Stimulated activated CD4-positive, alpha-beta T cell treated with anti-CD3 and anti-CD28 coated beads, TNF-alpha, amount 100 ng/mL, for 24 hours (primary cell): ENCODE data around the gene SLC39A9.
"Not testable (repeated sequence)": the region's sequence is repeated elsewhere in the genome, so short reads cannot be mapped to it uniquely, and the experiment has no call there.

Experiments
- DNase-seq, 3 experiments: peaks; one replicate each; pipeline ENCODE4 v3.0.0-alpha.2; 2020; ENCODE audit warnings: low read depth in 3 of 3

Gene SLC39A9

DNA sequence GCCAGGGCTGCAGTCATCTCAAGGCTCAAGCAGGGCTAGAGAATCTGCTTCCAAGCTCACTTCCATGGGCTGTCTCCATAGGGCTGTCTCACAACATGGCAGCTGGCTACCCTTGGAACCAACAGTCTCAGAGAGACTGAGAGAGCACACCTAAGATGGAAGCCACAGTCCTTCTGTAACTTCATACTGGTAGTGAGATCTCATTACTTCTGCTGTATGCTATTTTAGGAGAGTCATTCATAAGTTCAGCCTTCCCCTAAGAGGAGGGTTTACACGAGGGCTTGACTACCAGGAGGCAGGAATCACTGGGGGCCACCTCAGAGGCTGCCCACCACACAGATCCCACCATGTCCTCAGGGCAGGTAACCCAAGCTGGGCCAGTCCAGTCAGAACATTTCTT, 30.1 kb upstream of the SLC39A9 start:
- no peak for DNase-seq

DNA sequence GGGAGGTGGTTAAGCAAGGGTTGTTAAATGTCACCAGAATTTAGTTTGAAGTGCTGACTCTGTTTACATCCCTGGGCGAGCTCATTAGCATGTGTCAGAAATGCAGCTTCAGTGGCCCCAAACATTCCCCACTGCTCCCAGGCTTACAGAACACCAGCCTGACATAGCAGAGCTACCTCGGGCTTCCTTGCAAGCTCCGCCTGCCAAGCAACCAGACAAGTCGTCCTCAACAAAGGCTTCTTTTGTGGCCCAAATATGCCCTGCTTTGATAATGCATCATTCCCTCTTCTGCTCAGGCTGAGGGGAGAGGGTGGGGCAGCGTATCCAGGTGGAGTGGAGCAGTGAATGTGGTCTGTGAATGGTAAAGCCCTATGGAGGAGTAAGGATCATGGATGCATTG, 28.4 kb upstream of the SLC39A9 start:
- no peak for DNase-seq

GRCh38 chr14:69372146-69372545, 26.3 kb upstream of the SLC39A9 start:
- DNase-seq: no peak

- DNase-seq: no peak
Measured at GRCh38 chr14:69373104-69373503, 25.4 kb upstream of the SLC39A9 start.

DNA sequence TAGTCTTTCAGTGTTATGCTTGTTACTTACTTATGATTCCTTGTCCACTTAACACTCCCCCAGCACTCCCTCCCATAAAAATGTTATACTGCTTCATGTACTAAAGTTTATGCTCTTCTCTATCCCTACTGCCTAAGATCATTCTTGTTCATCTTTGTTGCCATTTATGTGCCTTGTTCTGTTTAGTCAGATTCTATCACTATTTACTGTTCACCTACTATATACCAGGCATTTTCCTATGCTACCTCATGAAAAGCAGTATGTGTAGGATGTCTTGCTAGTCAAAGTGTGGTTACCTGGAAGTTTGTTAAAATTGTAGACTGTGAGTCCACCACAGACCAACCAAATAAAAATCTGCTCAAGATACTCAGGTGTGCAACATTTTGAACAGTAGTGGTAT, 24.3 kb upstream of the SLC39A9 start:
- no peak for DNase-seq

DNA sequence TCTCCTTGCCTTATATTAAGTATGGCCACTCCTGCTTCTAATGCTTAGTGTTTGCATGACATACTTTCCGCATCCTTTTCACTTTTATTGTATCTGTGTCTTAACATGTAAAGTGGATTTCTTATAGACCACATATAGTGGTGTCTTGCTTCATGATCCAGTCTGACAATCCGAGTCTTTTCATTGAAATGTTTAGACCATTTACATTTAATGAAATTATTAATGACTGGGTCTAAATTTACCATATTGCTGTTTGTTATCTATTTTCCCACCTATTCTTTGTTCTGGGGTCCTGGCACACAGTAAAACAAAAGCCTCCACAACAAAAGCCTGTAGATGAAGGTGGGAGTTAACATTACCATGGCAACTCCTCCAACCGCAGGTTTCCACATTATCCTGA, 23.3 kb upstream of the SLC39A9 start:
- no peak for DNase-seq

- DNase-seq: no peak
Measured at GRCh38 chr14:69375722-69376121, 22.8 kb upstream of the SLC39A9 start.

GRCh38 chr14:69376439-69376838, 22.1 kb upstream of the SLC39A9 start:
- no peak for DNase-seq

DNA sequence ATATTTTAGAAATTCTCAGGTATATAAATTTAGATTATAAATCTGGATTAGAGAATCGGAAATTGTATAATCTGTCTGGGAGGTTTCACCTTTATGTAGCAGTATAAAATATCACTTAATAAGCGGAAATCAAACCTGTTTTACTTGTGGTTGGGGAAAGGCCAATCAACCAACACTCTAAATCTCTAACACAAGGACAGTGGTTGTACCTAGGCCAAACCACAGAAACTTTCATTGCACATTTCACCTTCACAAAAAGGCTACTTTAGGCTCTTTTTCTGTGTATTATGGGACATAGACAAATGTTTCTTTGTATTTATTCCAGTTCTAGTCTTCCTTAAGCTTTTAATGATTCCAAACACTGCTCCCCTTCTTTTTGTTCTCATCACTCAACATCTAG, 20.2 kb upstream of the SLC39A9 start:
- DNase-seq: no peak

DNA sequence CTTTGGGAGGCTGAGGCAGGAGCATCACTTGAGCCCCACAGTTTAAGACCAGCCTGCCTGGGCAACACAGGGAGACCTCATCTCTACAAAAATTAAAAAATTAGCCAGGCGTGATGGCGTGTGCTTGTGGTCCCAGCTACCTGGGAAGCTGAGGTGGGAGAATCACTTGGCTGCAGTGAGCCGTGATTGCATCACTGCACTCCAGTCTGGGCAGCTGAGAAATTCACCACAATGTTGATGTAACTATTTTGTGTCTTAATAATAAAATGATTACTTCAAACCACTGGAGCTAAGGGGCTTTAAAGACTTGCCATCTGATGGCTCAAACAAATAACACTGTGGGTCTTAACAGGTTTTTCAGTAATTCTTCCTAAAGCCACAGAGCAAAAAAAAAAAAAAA, 11.2 kb upstream of the SLC39A9 start:
- no peak for DNase-seq

- DNase-seq: not testable (repeated sequence)
Measured at GRCh38 chr14:69391400-69391799, 7.1 kb upstream of the SLC39A9 start.

GRCh38 chr14:69392481-69392880, 6.0 kb upstream of the SLC39A9 start:
- DNase-seq: no peak

DNA sequence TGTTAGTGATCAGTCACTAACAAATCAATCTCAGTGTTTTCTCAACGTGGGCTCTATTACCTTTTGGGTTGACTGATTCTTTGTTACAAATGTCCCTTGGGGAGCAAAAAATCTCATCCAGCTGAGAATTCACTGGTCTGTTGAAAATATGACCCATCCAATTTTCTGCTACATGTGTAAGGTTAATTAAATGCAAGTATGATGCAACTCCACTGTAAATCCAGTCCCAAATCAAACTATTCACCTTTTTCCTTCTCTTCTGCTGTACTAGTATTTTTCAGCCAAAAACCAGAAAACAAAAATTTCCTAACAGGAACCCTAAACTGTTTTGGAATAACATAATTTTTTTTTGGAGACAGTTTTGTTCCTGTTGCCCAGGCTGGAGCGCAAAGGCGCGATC, 2.6 kb upstream of the SLC39A9 start:
- no peak for DNase-seq

DNA sequence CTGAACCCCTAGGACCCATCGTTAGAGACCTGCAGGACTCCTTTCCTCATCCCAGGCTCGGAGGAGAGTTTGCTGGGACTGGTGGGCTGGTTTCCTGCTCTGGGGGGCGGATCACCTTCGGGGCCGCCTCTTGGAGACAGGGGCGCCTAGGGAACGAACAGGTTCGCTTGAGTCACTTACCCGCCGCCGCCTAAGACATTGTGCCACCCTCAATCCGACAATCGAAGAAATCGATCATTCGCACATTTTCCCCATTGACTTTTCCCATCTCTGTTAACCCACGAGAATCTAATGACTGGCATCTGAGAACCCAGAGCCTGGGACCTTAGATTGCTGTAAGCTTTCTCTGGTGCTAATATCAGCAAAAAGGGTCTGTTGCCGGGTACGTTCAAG, 322 bp downstream of the SLC39A9 start:
- DNase-seq: peak in 1 of 3 experiments; percentile 24

- no peak for DNase-seq
Measured at GRCh38 chr14:69399750-69400149, 1.3 kb downstream of the SLC39A9 start.

GRCh38 chr14:69400154-69400553, 1.7 kb downstream of the SLC39A9 start:
- no peak for DNase-seq

DNA sequence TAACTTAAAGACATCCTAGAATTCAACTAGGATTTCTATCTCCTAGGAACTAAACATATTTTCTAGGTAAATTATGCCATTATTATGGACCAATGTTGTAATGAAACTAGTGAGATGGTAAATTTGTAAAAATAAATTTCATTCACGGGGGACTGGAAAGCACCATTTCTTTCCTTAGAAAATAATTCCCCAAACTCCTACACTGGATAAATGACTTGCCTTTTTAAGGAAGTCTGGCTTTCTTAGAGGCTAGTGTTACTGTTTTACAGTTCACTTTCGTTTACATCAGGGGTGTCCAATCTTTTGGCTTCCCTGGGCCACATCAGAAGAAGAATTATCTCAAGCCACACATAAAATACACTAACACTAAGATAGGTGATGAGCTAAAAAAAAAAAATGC, 3.3 kb downstream of the SLC39A9 start:
- no peak for DNase-seq

DNA sequence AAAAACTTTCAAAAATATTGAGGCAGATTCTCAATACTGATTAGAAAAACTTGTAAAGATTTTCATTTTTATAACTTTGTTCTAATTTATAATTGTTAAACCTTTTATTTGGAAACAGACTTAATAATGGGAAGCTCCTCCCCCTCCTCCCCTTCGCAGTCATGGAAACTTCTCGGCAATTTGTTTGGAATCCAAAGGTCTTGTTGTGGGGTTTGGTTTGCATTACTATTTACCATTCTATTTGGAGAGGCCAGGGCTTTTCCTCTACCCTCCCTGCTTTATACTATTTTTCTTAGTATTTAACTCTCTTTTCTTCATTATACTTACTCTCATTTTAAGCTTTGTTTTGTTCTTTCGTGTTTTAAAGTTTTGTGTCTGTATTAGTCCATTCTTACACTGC, 6.0 kb downstream of the SLC39A9 start:
- DNase-seq: no peak

GRCh38 chr14:69404883-69405282, 6.4 kb downstream of the SLC39A9 start:
- DNase-seq: no peak

DNA sequence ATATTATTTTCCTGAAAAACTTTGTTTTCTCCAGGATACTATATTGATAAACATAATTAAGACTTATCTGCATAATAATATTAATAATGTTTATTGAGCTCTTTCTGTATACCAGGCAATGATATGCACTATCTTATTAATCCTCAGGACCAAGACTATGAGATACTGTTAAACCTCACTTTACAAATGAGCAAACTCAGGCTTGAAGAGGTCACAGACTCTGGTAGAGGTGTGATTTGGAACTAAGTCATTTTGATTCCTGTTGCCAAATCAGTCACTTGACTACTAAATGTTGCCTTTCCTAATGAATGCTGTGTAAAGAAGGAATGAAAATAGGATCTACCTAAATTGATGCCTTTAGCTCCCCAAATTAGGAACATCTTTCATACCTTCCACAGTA, 7.3 kb downstream of the SLC39A9 start:
- no peak for DNase-seq

DNA sequence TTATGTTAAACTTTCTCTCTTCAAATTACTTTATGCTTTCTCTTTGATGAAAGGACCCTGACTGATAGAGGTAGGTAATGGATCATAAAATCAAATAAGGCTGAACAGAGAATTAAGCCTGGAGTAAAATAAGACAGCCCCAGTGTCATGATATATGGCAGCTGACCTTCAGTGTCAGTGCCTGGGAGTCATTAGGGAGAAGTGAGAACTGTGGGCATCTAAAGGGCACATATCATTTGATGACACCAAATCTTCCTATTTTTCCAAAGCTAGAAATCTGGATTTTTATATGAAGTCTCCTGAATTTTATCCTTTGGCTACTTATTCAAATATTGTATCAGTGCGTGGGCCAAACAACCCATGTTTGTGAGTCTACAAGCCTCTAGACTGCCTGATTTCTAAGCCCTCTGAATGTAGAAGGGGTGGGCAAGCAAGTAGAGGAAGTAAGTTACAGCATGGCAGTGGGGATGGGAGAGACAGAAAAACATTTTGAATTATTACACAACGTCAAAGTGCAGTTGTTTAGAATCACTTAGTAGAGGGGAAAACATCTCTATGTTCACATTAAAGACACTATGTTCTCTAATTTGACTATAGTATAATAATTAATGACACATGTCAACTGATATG, 10.0 kb downstream of the SLC39A9 start:
- no peak for DNase-seq

GRCh38 chr14:69413483-69413882, 15.0 kb downstream of the SLC39A9 start:
- no peak for DNase-seq

GRCh38 chr14:69416087-69416486, 17.6 kb downstream of the SLC39A9 start:
- DNase-seq: not testable (repeated sequence)

DNA sequence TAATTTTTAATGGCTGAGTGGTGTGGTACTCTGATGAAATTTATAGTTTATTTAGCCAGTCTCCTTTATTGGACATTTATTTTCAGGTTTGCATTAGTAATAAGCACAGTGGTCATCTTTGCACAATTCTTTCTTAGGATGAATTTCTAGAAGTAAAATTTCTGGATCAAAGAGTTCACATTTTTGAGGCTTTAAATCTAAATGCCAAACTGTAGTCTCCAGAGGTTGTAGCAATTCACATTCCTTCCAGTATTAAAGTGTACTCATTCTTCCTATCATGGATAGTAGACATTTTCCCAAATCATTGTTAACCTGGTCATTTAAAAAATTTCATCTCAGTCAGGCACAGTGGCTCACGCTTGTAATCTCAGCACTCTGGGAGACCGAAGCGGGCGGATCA, 24.8 kb downstream of the SLC39A9 start:
- no peak for DNase-seq
